ENCODE results near the gene SNPH.

SNPH gene

DNA sequence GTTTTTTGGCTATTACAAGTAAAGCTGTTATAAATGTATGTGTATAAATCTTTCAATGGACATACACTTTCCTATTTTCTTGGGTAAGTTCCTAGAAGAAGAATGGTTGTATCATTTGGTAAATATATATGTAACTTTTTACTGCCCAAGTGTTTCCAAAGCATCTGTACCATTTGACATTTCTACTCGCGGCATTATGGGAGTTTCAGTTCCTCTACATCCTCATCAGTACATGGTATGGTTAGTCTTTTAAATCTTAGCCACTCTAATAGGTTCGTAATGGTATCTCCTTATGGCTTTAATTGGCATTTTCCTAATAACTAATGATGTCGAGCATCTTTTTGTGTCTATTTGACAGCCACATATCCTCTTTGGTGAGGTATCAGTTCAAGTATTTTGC is 12.9 kb downstream of the SNPH start:
- no peak for DNase-seq (ENCODE audit: extremely low spot score)
- ChIA-PET CTCF (no interaction called here), POLR2A (no interaction called here)
- TF ChIP-seq, protein P1, sequence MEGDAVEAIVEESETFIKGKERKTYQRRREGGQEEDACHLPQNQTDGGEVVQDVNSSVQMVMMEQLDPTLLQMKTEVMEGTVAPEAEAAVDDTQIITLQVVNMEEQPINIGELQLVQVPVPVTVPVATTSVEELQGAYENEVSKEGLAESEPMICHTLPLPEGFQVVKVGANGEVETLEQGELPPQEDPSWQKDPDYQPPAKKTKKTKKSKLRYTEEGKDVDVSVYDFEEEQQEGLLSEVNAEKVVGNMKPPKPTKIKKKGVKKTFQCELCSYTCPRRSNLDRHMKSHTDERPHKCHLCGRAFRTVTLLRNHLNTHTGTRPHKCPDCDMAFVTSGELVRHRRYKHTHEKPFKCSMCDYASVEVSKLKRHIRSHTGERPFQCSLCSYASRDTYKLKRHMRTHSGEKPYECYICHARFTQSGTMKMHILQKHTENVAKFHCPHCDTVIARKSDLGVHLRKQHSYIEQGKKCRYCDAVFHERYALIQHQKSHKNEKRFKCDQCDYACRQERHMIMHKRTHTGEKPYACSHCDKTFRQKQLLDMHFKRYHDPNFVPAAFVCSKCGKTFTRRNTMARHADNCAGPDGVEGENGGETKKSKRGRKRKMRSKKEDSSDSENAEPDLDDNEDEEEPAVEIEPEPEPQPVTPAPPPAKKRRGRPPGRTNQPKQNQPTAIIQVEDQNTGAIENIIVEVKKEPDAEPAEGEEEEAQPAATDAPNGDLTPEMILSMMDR (IDR thresholded peaks at IDR 0.05; ENCODE audit: control extremely low read depth, extremely low read depth, low read depth, missing control alignments), result no peak

DNA sequence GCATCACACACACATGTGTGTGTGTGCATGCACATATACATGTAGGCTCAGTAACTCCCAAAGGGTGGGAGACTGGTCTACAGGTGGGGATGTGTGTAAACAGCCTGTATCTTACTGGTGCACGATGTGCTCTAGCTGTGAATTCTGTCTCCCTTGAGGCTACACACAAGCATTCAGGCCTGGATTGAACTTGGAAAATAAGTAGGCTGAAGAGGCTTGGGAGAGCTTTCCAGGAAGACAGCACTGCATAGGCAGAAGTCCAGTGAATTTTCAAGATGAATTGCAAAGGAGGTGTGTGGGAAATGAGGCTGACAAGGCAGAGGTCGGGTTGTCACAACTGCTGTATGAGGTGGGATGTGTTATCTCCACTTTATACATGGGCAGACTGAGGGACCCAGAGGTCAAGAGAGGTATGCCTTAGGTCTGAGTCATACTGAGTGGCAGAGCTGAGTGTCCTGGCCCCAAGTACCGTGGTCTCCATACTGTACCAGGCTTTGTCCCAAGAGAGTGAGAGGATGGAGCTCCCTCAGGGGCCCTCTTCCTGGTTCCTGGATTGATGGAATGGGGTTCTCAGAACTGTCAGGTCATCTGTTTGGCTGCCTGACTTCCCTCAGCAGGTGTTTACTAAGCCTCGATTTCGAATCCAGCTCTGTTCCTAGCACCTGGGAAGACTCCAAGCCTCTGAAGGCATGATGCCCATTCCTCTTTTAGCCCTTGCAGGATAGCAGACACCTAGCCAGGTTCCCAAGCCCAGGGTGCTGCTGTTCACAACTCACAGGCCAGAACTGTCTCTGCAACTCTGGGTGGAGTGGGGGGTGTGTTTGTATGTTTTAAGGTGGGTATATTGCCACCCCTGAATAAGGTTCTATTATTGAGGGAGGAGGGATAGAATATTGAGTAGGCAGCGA is 14.4 kb downstream of the SNPH start:
- DNase-seq (ENCODE audit: extremely low spot score), result no peak
- CTCF ChIA-PET, result interaction anchor here (1.1 to 1.2 kb wide), 2 partner anchors 8 to 13 kb away, joined by 3 read pairs; no protein-coding TSS in a partner anchor
- TF ChIP-seq, protein P1 (IDR thresholded peaks at IDR 0.05; ENCODE audit: control extremely low read depth, extremely low read depth, low read depth, missing control alignments), result no peak
- POLR2A ChIA-PET, result no interaction called here

DNA sequence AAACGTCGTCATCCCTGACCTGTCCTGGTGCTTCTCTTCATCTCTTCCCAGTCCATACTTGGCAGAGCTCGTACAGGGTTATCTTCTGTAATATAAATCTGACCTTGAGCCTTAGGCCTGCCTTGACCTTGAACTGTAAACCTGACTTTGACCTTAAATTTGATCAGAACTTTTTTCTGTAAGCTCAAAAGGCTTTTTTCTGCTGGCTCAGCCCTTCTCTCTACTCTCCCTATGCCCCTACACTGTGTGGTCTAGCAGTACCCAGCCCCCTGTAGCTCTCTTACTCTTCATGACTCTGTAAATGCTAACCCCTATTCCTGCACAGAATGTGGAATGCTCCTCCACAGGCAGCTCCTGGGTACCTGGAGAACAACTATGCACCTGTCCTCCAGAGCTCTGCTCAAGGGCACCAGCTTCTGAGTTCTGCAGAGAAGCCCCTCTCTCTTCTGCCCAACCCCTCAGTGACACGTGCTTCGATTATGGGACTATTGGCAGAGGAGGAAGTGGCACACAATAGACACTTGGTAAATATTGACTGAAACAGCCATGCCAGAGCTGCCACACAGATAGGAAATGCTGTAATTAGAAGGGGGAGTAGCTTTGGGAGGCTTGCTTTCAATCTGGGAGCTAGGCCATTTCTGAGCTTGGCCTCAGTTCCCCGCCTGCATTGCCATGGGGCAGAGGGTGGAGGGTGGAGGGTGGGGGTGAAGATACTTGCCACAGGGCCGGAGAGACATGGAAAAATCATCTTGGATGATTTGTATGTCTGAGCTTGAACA is 15.4 kb downstream of the SNPH start:
- POLR2A ChIA-PET, result no interaction called here
- DNase-seq (ENCODE audit: extremely low spot score), result no peak
- CTCF ChIA-PET, result interaction anchor here (1.0 to 1.8 kb wide), 4 partner anchors 9 to 18 kb away, joined by 3 to 4 read pairs (median 3); no protein-coding TSS in a partner anchor
- TF ChIP-seq, protein P1 (IDR thresholded peaks at IDR 0.05; ENCODE audit: control extremely low read depth, extremely low read depth, low read depth, missing control alignments), result no peak

- ChIA-PET CTCF (interaction anchor here (1.4 to 1.8 kb wide), 3 partner anchors 9 to 10 kb away, joined by 3 to 6 read pairs (median 4); no protein-coding TSS in a partner anchor), POLR2A (no interaction called here)
Observed at GRCh38 chr20:1282966-1283365, 16.9 kb downstream of the SNPH start.

GRCh38 chr20:1283522-1284510 is 17.7 kb downstream of the SNPH start:
- TF ChIP-seq, protein P1 (IDR thresholded peaks at IDR 0.05; ENCODE audit: control extremely low read depth, extremely low read depth, low read depth, missing control alignments), result no peak
- DNase-seq (ENCODE audit: extremely low spot score), result no peak
- ChIA-PET CTCF (interaction anchor here (1.4 to 1.7 kb wide), 2 partner anchors 9 kb away, joined by 3 to 6 read pairs; no protein-coding TSS in a partner anchor), POLR2A (no interaction called here)

More at GRCh38 chr20:1282966-1283365, 16.9 kb downstream of the SNPH start:
- TF ChIP-seq, protein P1 (IDR thresholded peaks at IDR 0.05; ENCODE audit: control extremely low read depth, extremely low read depth, low read depth, missing control alignments), result no peak
- no peak for DNase-seq (ENCODE audit: extremely low spot score)

Data from GM10248 (cell line).